ENCODE data around the gene FOXP1. TPM values are rescaled to one million over a fixed set of nuclear protein-coding genes. Genes with fewer than 3 reads are reported as not detected.

The FOXP1 gene
- total and polyA plus RNA-seq, 2 of the 8 experiments (the other 6 are each of a cell fraction or from before 2014, with no cell fraction given) = 13.9 to 25.4 TPM

DNA sequence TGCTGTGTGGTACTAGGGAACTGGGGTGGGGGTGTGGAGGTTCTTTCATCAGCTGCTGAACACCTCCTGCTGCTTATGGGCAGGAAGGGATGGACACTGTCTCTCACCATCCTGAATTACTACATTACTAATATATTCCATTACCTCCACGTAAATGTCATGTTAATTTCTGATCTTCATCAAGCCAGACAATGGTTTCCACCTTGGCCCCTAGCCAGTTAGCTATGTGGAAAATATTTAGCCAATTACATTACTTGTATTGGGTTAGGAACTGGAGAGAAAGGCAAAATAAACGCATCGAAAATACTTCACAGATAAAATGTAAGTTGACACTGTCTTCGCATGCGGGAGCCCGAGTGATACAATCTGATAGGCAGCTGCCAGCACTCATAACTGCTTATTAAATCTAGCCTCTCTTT is 95.1 kb downstream of the FOXP1 start:
- H3K4me3 ChIP-seq (ENCODE audit: extremely low read depth in 1 of 4, insufficient read depth in 2 of 4, low read depth in 3 of 4, low read length in 4 of 4) = no peak overlapping the region
- H3K23ac ChIP-seq (ENCODE audit: insufficient read length) = no peak overlapping the region
- no peak overlapping the region for H3K18ac ChIP-seq (ENCODE audit: extremely low read depth, low read length)
- no peaks in the 10 kb centered on the region for H3K27me3 ChIP-seq (replicated peaks in 1 of 4; ENCODE audit: control insufficient read depth in 3 of 4, extremely low read depth in 1 of 4, insufficient read depth in 3 of 4, low read length in 3 of 4)
- H3K23me2 ChIP-seq (ENCODE audit: low read depth, low read length) = no peaks in the 10 kb centered on the region
- no peak overlapping the region for H4K8ac ChIP-seq (ENCODE audit: extremely low read depth, insufficient read depth, low read length)
- WGBS, 2 experiments (ENCODE audit: extremely low coverage in 1 of 2, insufficient coverage in 1 of 2, insufficient read length in 1 of 2, insufficient replicate concordance in 2 of 2, low coverage in 1 of 2, low lambda C conversion rate in 2 of 2, missing lambda C conversion rate in 1 of 2) = 96% methylated on average over 6 of the region's 6 CpGs; no CpG with 5 or more reads in 1 of the 2 experiments
- H3K9ac ChIP-seq (replicated peaks in 1 of 4; ENCODE audit: extremely low read depth in 1 of 4, low read depth in 3 of 4, low read length in 3 of 4) = no peak overlapping the region
- H3K9me3 ChIP-seq (ENCODE audit: insufficient read depth in 2 of 2, low read depth in 1 of 2, low read length in 1 of 2) = peaks cover 5 to 7% of the 10 kb centered on the region in 2 experiments; a peak in 1 of 4 replicates
- no peak overlapping the region for H2AK5ac ChIP-seq (ENCODE audit: low read depth, low read length)
- H3K14ac ChIP-seq (ENCODE audit: insufficient read length) = no peak overlapping the region
- no peaks in the 10 kb centered on the region for H3K79me2 ChIP-seq (ENCODE audit: control insufficient read depth in 1 of 2, insufficient read depth in 2 of 2, low read length in 2 of 2)
- H2BK120ac ChIP-seq (replicated peaks; ENCODE audit: low read depth, low read length) = no peak overlapping the region
- no peak overlapping the region for H2BK12ac ChIP-seq (ENCODE audit: low read depth, low read length)
- ChIA-PET POLR2A (ENCODE audit: partially characterized antibody) (interaction anchor here (0.7 to 0.9 kb wide), 3 partner anchors 8 to 18 kb away, joined by 3 read pairs; no protein-coding TSS in a partner anchor), CTCF (ENCODE audit: partially characterized antibody) (interaction anchor here (1.1 to 1.7 kb wide), 5 partner anchors 9 to 24 kb away, joined by 4 to 5 read pairs (median 4); no protein-coding TSS in a partner anchor)
- H4K5ac ChIP-seq (ENCODE audit: insufficient read length, low read depth, low read length) = no peak overlapping the region
- no peak overlapping the region for H3K56ac ChIP-seq (replicated peaks; ENCODE audit: insufficient read length, low read depth, low read length)
- peaks cover 2% of the 10 kb centered on the region; the same call in 1 of the 2 replicates for H3K79me1 ChIP-seq (ENCODE audit: low read depth, low read length)
- H2AFZ ChIP-seq (ENCODE audit: low read length) = no peak overlapping the region
- H3K4me1 ChIP-seq (replicated peaks in 1 of 4; ENCODE audit: control insufficient read depth in 3 of 4, insufficient read depth in 4 of 4, low read length in 3 of 4) = no peaks in the 10 kb centered on the region; a peak in 1 of 7 replicates
- no peak overlapping the region for H3K4me2 ChIP-seq (ENCODE audit: insufficient read depth in 1 of 2, low read depth in 2 of 2, low read length in 2 of 2)
- H4K91ac ChIP-seq (replicated peaks; ENCODE audit: insufficient read length, low read length) = no peak overlapping the region
- no peak overlapping the region for H2BK20ac ChIP-seq (ENCODE audit: low read length)
- no peak overlapping the region for H2BK15ac ChIP-seq (ENCODE audit: low read length)
- no peak overlapping the region for H3K27ac ChIP-seq (ENCODE audit: low read depth, low read length)
- no peak overlapping the region for H3K4ac ChIP-seq (replicated peaks; ENCODE audit: insufficient read length, low read depth, low read length)
- no peak for FAIRE-seq
- H4K20me1 ChIP-seq (replicated peaks in 1 of 2; ENCODE audit: control insufficient read depth in 1 of 2, insufficient read depth in 2 of 2, low read length in 2 of 2) = no peaks in the 10 kb centered on the region
- H2BK5ac ChIP-seq (ENCODE audit: low read depth, low read length) = no peak overlapping the region
- peaks cover 0 to 6% (median 0%) of the 10 kb centered on the region in 4 experiments; a peak in 2 of 8 replicates for H3K36me3 ChIP-seq (ENCODE audit: control insufficient read depth in 2 of 4, insufficient read depth in 4 of 4, low read length in 3 of 4)
- no peak for DNase-seq (ENCODE audit: low read depth in 1 of 2, low spot score in 2 of 2)
- TF ChIP-seq, protein P1, sequence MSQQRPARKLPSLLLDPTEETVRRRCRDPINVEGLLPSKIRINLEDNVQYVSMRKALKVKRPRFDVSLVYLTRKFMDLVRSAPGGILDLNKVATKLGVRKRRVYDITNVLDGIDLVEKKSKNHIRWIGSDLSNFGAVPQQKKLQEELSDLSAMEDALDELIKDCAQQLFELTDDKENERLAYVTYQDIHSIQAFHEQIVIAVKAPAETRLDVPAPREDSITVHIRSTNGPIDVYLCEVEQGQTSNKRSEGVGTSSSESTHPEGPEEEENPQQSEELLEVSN (IDR thresholded peaks at IDR 0.05) = no peak
- TF ChIP-seq RBBP5 (IDR thresholded peaks at IDR 0.05; ENCODE audit: borderline replicate concordance, low read depth, low read length) (no peak), CEBPB (IDR thresholded peaks at IDR 0.05; ENCODE audit: low read depth, low read length) (no peak), SP1 (IDR thresholded peaks at IDR 0.05; ENCODE audit: low read depth, low read length) (no peak), CTBP2 (IDR thresholded peaks at IDR 0.05; ENCODE audit: borderline replicate concordance, insufficient read depth, insufficient read length, low read length) (no peak), SP2 (IDR thresholded peaks at IDR 0.05; ENCODE audit: low read length) (no peak), KDM1A (IDR thresholded peaks at IDR 0.05; ENCODE audit: borderline replicate concordance, low read length) (no peak), JUND (IDR thresholded peaks at IDR 0.05; ENCODE audit: low read length) (no peak), TAF7 (optimal IDR thresholded peaks at IDR 0.05; ENCODE audit: borderline replicate concordance, low read depth, low read length) (no peak), ASH2L (IDR thresholded peaks at IDR 0.05; ENCODE audit: low read length) (no peak), RAD21 (IDR thresholded peaks at IDR 0.05 in 1 of 2, conservative IDR thresholded peaks at IDR 0.05 in 1 of 2; ENCODE audit: low read depth in 2 of 2, low read length in 2 of 2) (no peak), EGR1 (IDR thresholded peaks at IDR 0.05; ENCODE audit: borderline replicate concordance, low read depth, low read length) (no peak)

All from H1 (cell line).